ENCODE measurements around the gene THY1. TPM values are rescaled to one million over a fixed set of nuclear protein-coding genes. Genes with fewer than 3 reads are reported as not detected.
"Not testable (repeated sequence)": the region's sequence is repeated elsewhere in the genome, so short reads cannot be mapped to it uniquely, and the experiment has no call there.

Gene THY1
- polyA plus RNA-seq, 1 donor = 98.7 TPM

DNA sequence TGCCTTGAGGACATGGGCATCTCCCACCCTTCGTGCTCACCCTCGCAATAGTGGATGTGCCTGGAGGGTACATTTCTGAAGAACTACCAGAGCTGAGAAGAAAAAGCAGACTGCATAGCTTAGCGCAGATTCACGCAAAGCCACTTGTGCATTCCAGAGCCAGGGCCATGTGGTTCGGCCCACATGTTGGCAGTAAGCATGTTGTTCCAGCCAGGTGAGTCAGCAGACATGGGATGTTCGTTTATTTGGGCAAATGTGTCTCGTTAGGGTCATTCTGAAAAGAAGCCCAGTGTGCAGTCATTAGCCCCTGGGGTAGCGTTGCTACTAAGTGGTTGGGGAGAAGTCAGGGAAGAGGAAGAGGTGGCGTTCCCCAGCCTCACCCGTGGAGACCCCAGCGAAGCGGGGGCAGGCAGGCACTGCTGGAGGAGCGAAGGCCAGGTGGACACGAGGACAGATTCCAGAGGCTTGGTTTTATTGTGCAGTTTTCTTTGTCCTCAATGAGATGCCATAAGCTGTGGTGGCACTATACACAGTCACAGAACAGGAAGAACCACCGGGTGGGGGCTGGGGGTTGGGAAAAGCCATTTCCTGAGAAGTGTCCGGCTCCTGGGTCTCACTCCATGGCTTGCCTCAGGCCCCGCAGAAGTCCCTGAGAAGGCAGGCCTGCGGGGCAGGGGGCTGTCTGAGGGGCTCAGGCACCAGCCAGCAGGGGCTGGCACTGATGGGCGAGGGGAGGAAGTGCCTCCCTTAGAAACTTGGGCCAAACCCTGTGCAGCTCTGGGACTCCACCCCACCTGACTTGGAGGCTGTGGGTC, 5.0 kb downstream of the THY1 start:
- no peak for DNase-seq

DNA sequence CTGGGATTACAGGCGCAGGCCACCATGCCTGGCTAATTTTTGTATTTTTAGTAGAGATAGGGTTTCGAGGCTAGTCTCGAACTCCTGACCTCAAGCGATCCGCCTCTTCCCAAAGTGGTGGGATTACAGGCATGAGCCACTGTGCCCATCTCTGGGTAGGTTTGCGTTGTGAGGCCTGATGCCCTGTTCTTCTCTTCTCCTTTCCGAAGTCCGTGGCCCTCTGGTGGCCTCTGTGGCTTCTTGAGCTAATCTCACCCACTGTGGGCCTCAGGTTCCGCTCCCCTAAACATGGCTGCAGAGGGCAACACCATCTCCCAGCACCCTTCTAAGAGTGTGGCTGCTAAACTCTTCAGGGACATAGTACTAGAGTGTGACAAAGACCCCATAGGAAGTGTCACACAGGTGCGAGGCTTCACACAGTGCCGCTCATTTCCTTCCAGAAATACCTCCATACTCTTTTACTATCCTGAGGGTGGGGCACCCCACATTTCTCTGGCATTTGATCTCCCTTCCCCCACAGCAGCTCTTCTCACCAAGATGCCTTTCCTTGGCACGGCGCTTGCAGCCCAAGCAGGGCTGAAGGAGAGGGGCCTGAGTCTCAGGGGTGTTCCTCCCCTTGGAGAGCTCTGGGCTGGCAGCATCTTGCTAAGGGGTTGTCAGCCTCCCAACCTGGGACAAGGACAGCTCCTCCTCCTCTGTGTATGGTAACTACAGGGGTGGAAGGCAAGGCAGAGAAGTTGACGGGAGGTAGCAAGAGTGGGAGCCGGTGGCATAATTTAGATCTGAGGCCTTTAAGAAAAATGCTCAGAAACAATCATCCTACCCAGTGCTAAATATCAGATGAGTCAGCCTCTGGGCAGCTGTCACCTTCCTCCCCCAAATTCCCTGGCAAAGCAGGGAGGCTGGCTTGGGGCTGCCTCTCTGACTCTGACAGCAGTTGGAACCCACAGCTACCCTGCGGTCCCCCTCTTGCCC, 6.1 kb downstream of the THY1 start:
- DNase-seq = peak; percentile 38

DNA sequence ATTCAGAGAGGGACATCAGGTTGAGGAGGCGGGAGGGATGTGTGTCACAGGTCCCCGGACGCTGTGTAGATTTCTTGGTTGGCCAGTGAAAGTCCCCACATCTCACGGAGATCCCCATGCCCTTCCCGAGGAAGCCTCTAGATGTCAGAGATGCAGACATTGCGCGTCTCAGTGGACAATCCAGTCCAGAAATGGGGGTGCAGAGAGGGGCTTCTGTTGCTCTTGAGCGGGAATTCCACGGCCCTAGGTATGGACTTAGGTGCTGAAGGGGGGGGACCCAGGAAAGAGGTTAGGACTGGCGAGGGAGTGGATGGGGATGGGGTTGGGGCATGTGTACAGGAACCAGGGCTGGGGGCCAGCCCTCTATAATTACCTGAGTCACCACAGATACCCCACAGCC, 7.0 kb downstream of the THY1 start:
- no peak for DNase-seq

DNA sequence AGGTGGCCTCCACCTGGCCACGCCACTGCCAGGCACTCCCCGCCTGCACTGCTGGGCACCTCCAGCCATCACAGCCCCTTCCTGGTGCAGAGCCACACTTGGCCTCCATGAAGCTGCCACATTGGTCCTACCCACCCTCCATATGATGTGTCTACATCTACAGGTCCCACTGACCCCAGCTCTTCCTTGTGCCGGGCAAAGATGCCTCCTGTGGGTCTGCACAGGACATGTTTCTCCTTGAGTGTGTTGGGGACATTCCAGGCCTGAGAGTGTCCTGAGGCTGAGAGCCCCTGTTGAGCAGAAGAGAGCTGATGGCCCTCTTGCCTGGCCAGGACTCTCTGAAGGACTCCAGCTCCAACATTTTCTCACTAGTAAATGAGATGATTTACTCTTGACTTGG, 7.5 kb downstream of the THY1 start:
- no peak for DNase-seq

DNA sequence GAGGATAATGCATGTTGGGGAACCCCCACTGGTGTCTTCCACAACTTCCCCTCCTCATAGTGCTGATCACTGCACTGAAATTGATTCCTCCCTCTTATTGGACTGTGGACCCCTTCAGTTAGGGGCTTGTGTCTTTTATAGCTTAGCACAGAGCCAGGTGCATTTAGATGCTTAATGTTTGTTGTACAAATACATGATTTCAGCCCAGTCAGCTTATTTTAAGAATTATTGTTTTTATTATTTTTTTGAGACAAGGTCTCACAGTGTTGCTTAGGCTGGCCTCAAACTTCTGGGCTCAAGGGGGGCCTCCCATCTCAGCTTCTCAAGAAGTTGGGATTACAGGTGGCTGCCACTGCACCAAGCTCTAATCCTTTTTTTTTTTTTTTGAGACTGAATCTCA, 8.2 kb downstream of the THY1 start:
- DNase-seq = no peak

DNA sequence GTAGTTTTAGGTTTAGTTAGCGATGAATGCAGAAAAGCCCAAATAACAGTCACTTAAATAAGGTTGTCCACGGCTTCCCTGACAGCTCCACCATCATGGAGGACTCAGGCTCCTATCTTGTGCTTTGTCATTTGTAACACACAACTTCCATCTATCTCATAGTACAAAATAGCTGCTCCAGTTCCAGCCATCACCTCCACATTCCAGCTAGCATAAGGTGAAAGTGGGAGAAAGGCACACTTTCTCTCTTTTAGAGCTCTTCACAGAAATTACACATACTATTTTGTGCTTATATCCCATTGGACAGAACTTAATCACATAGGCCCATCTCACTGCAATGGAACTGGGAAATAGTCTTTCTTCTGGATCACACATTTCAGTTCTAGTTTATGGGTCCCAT, 8.7 kb downstream of the THY1 start:
- DNase-seq = no peak

DNA sequence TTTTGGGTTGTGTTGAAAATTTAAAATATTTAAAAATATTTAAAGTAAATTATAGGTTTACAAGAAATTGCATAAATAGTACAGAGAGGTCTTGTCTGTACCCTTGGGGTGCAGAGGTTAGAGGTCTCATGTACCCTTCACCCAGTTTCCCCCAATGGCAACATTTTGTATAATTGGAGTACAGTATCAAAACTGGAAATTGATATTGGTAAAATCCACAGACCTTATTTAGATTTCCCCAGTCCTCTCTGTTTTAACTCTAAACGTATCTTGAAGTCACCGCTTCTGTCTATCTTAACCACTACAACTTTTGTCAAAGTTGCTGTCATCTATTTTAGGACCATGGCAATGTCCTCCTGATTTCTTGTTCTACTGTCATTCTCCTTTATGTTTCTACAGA, 10.9 kb downstream of the THY1 start:
- no peak for DNase-seq

DNA sequence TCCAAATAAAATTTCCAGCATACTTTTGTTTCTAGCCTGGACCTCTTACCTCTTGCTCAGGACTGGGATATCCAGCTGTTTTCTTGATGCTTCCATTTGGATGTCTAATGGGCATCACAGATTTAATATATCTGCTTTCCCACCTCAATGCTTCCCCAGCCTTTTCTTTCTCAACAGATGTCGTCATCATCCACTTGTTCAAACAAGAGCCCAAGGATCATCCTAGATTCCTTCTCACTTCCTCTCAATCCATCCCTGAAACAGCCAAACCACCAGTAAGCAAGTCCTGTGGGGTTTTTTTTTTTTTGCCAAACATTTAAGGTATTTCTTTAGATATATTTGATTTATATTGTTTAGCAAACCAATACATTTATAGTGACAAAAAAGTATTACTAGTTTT, 12.5 kb downstream of the THY1 start:
- DNase-seq = no peak

DNA sequence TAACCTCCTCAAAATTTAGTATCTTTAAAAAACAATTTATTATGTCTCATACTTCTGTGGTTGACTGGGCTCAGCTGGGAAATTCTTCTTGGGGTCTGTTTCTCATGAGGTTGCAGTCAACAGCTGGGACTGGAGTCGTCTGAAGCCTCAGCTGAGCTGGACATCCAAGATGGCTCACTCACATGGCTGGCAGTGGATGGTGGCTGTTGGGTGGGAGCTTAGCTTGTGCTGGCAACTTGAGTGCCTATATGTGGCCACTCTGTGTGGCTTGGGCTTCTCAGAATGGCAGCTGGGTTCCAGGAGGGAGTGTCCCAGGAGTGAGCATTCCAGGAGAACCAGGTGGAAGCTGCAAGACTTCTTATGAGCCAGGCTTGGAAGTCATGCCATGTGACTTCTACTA, 13.2 kb downstream of the THY1 start:
- DNase-seq = no peak

DNA sequence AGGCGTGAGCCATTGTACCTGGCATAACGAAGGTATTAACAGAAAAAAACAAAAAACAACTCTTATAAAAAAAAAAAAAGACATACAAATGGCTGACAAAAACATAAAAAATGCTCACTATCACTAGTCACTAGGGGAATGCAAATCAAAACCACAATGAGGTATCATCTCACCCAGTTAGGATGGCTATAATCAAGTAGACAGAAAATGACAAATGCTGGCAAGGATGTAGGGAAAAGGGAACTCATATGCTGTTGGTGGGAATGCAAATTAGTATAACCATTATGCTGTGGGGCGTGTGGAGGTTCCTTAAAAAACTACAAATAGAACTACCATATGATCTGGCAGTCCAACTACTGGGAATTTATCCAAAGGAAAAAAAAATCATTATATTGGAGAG, 17.0 kb downstream of the THY1 start:
- no peak for DNase-seq

DNA sequence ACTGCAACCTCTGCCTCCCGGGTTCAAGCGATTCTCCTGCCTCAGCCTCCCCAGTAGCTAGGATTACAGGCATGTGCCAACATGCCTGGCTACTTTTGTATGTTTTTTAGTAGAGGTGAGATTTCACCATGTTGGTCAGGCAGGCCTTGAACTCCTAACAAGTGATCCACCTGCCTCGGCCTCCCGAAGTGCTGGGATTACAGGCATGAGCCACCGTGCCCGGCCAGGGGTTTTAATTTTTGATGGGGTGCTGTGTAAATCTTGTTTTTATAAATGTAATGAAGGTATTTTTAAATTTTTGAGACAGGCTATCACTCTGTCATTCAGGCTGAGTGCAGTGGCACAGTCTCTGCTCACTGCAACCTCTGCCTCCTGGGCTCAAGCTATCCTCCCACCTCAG, 17.5 kb downstream of the THY1 start:
- not testable (repeated sequence) for DNase-seq

DNA sequence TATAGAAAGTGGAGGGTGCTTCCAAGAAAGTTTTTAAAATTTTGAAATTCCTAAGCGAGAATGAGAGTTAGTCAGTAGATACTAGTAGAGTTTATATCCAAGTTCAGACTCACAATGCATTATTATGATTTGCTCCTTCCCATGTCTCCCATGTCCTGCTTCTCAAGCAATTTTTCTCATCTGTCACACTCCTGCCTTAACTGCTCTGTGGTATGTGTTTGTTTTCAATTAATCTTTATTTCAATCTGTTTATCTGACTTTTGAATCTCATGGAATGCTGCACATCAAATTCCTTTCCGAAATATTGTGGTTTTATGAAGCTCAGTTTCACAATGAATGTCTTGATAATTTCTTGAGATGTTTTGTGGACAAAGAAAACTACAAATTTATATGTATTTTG, 18.1 kb downstream of the THY1 start:
- no peak for DNase-seq

DNA sequence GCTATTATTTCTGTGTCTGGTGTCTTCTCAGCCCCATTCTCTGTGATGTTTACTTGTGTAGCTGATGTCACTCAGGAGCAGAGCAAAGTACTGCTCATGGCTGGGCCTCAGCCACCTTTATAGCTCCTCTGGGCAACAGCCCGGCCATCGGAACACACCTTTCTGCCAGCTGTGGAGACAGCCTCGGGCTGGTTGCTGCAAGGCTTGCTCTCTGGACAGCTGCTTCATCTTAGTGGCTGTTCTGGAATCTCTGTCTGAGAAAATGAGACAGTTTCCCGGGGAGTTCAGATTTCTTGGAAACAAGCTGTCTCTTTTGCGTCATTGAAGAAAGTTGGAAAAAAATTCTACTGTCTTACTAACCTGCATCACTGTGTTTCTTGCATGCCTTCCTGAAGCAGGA, 20.0 kb downstream of the THY1 start:
- DNase-seq = peak; percentile 63

DNA sequence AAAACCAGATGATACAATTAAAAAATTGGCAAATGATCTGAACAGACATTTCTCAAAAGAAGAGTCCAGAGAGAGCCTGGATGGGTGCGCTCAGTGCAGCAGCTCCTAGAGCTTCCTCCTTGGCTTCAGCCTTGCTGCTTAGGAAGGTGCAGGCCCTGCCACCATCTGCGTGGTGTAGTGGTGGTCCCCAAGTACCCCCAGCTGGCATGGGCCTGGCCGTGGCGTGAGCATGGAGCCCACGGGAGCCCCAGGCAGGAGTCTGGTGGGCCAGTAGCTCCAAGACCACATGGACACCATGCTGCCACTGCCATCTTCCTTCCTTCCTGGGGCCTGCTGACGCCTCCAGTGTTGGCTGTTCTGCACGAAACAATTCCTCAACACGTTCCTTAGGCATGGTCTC, 20.5 kb downstream of the THY1 start:
- no peak for DNase-seq

DNA sequence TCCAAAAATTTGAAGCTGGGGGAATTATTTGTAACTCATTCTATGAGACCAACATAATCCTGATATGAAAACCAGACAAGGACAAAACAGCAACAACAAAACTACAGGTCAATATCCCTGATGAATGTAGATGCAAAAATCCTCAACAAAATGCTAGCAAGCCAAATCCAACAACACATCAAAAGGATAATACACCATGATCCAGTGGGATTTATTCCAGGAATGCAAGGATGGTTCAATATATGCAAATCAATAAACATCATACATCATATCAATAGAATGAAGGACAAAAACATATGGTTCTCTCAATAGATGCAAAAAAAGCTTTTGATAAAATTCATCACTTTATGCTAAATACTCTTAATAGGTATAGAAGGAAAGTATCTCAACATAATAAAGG, 22.1 kb downstream of the THY1 start:
- no peak for DNase-seq

DNA sequence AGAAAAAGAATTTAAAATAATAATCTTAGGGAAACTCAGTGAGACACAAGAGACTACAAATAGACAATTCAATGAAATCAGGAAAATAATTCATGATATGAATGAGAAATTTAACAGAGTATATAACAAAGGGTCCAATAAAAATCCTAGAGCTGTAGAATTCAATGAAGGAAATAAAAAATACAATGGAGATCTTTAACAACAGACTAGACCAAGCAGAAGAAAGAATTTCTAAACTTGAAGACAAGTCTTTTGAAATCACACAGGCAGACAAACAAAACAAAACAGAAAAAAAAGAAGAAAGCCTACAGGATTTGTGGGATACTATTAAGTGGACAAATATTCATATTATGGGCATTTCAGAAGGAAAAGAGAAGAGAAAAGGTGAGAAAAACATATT, 25.2 kb downstream of the THY1 start:
- DNase-seq = no peak

DNA sequence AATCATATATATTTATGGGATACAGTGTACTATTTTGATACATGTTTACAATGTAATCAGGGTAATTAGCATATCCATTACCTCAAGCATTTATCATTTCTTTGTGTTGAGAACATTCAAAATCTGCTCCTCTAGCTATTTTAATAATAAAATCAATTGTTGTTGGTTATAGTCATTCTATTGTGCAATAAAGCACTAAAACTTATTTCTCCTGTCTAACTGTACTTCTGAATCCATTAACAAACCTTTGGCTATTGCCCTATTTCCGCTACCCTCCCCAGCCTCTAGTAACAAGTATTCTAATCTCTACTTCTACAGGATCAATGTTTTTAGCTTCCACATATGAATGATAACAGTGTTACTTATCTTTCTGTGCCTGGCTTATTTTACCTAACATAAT, 26.1 kb downstream of the THY1 start:
- no peak for DNase-seq

DNA sequence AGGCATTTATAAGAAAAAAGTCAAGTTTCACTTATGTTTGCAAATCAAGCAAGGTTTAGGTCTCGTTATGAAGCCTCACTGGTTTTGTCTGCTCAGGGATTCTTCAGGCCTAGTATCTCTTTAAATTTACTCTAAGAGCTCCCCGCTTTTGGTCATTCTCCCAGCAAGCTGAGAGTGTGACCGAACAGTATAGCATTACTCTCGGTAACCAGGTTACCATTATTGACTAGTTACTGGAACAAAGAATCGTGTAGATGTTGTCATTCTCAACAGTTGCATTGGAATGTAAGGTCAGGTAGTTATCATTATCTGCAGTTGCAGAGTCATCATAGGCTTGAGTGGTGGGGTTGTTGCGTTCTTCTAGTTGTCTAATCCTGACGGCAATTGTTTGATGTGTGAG, 31.7 kb downstream of the THY1 start:
- DNase-seq = no peak

DNA sequence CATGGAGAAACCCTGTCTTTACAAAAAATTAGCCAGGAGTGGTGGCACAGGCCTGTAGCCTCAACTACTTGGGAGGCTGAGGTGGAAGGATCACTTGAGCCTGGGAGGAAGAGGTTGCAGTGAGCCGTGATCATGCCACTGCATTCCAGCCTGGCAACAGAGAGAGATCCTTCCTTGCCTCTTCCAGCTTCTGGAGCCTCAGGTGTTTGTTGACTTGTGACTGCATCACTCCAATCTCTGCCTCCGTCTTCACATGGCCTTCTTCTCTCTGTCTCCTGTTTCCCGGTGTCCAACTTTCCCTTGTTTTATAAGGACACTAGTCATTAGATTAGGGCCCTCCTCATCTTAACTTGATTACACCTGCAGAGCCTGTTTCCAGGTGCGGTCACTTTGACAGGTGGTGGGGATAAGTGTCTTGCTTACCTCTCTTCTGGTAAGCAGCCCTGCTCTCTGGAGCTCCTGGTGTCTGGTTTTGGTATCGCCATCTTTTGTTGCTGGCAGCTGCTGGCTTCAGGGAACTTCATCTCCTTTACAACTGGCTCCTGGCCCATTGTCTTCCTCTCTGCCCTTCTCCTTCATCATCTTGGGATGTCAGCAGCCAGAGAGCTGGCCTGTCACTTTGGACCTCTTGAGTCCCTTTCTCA, 33.2 kb downstream of the THY1 start:
- no peak for DNase-seq

DNA sequence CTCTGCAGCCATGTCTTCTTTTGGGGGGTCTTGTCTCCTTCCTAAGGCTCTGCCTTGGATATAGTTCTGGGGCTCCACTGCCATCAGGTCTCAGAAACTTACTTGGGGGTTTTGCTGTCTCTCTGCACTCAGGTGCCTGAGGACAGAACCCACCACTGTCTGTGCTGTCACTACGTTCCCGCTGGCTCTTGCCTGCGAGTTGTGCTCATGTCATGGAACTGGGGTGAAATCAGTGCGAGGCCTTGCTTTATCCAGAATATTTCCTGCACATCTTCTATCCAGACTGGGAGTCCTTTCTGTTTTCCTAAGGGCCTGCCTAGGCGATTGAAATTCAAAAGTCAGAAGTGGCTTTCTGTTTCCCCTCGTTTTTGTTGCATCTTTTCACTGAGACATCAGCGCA, 34.9 kb downstream of the THY1 start:
- no peak for DNase-seq

DNA sequence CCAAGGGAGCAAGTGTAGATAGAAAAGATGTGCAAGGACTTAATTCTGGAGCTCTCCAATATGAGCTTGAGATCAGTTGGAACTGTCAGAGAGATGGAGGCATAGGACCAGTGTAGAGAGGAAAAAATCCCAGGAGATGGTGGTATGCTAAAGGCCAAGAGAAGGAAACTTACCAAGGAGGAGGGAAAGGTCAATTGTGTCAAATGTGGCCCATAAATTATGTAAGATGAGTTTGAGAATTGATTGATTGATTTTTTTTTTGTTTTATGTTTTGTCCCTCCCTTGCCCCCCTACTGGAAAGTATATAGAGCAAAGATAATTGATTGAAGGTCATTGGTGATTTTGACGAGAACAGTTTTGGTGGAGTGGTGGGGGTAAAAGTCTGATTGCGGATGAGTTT, 38.6 kb downstream of the THY1 start:
- DNase-seq = no peak

DNA sequence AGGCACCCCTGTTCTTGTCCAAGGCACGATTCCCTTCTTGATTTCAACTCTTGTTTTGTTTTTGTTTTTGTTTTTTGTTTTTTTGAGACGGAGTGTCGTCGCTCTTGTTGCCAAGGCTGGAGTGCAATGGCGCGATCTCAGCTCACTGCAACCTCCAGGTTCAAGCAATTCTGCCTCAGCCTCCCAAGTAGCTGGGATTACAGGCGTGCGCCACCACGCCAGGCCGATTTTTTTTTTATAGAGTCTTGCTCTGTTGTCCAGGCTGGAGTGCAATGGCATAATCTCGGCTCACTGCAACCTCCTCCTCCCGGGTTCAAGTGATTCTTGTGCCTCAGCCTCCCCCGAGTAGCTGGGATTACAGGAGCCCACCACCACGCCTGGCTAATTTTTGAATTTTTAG, 40.5 kb downstream of the THY1 start:
- DNase-seq = not testable (repeated sequence)

DNA sequence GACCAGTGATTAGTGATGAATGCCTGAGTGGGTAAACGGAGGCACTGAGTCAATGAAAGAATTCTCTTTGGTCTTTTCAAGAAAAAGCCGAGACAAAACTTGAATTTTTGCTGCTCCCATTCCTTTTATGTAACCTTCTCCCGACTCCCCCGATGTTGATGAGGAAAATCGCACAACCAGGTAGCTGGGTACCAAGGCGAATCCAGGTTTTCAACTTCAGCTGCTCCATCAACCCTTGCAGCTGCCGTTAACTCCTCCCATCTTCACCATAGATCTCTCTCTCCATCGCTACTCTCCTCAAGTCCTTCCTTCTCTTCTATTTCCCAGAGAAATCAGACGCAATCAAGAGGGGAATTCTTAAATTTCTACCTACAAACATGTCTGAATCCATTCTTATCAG, 40.9 kb downstream of the THY1 start:
- no peak for DNase-seq
